Lung (tissue), 12 donors: ENCODE data around the gene ANKRD11. TPM values are rescaled to one million over a fixed set of nuclear protein-coding genes. Genes with fewer than 3 reads are reported as not detected.

Experiments used
- ATAC-seq: fragments of 200-7000 bp; cut with Tn5 transposase; one replicate; pipeline ENCODE4 v1.9.1; 2020; ENCODE audit warnings: moderate number of reproducible peaks; ENCODE audit not compliant: insufficient read depth, low FRiP score
- DNase-seq, 3 donors: peaks; one replicate each; pipeline ENCODE4 v3.0.0-alpha.2; 2013 to 2017
- H3K27ac ChIP-seq, 2 donors: one replicate each; pipeline ENCODE4 v1.5.1; 2013; ENCODE audit warnings: mild to moderate bottlenecking in 2 of 2, moderate library complexity in 2 of 2, control low read depth in 1 of 2, inconsistent platforms in 1 of 2, low read depth in 1 of 2, low read length in 1 of 2
- H3K27me3 ChIP-seq, 3 donors: one replicate each; pipeline ENCODE4 v1.5.1; 2013; ENCODE audit warnings: low read length in 2 of 3; ENCODE audit not compliant: control insufficient read depth in 3 of 3, insufficient read depth in 3 of 3
- H3K36me3 ChIP-seq, 4 donors: one replicate each; pipeline ENCODE4 v1.5.1; 2013; ENCODE audit warnings: low read length in 4 of 4, mild to moderate bottlenecking in 1 of 4, moderate library complexity in 1 of 4; ENCODE audit not compliant: control insufficient read depth in 4 of 4, insufficient read depth in 4 of 4
- H3K4me1 ChIP-seq, 5 donors: one replicate each; pipeline ENCODE4 v1.5.1; 2013; ENCODE audit warnings: low read length in 5 of 5, mild to moderate bottlenecking in 2 of 5, moderate library complexity in 1 of 5; ENCODE audit not compliant: control insufficient read depth in 5 of 5, insufficient read depth in 5 of 5
- H3K4me3 ChIP-seq: one replicate; pipeline ENCODE4 v1.5.1; 2013; ENCODE audit warnings: mild to moderate bottlenecking, control low read depth, moderate library complexity
- H3K9ac ChIP-seq, 2 donors: one replicate each; pipeline ENCODE4 v1.5.1; 2013; ENCODE audit warnings: low read length in 2 of 2, control low read depth in 1 of 2; ENCODE audit not compliant: insufficient read depth in 1 of 2
- H3K9me3 ChIP-seq, 4 donors: one replicate each; pipeline ENCODE4 v1.5.1; 2013; ENCODE audit warnings: low read length in 3 of 4, mild to moderate bottlenecking in 1 of 4, moderate library complexity in 1 of 4; ENCODE audit not compliant: control insufficient read depth in 4 of 4, insufficient read depth in 3 of 4
- WGBS, 2 donors: extraction: QIAGEN DNeasy Blood & Tissue Kit; methylation state at CpG; one replicate each; pipeline ENCODE4 v1.1.7; 2013; 5-methylcytosine and 5-hydroxymethylcytosine counted together
- polyA plus RNA-seq, 2 donors: library from polyadenylated mRNA; stranded (reverse); fragments of 200-250 nt; gene quantifications; one replicate each; pipeline ENCODE4 v1.2.1, GENCODE V29; 2013
- total RNA-seq, 2 donors: library from RNA; depleted of rRNA in 1 of 2; stranded (reverse); fragments of >200 nt in 1 of 2; gene quantifications; one replicate each; pipeline ENCODE4 v1.2.1, GENCODE V29; 2014 to 2021
- TF ChIP-seq, protein P1 (sequence below): IDR thresholded peaks from 2 replicates; pipeline ENCODE4 v1.5.1; 2012; ENCODE audit warnings: mild to moderate bottlenecking; ENCODE audit errors: control extremely low read depth, extremely low read depth
- donor health status: control.
- donor health status: control.
- donor health status: Bipolar disorder and iron deficiency.
- donor health status: healthy.
- donor health status: DM: yes; HTN: yes; CAD: no.

The ANKRD11 gene
- total and polyA plus RNA-seq, 4 donors = 58.5 to 162 (median 89.5) TPM

GRCh38 chr16:89312194-89312593, 178.2 kb downstream of the ANKRD11 start:
- no peak for DNase-seq
- H3K9ac ChIP-seq = no peak overlapping the region
- TF ChIP-seq, protein P1, sequence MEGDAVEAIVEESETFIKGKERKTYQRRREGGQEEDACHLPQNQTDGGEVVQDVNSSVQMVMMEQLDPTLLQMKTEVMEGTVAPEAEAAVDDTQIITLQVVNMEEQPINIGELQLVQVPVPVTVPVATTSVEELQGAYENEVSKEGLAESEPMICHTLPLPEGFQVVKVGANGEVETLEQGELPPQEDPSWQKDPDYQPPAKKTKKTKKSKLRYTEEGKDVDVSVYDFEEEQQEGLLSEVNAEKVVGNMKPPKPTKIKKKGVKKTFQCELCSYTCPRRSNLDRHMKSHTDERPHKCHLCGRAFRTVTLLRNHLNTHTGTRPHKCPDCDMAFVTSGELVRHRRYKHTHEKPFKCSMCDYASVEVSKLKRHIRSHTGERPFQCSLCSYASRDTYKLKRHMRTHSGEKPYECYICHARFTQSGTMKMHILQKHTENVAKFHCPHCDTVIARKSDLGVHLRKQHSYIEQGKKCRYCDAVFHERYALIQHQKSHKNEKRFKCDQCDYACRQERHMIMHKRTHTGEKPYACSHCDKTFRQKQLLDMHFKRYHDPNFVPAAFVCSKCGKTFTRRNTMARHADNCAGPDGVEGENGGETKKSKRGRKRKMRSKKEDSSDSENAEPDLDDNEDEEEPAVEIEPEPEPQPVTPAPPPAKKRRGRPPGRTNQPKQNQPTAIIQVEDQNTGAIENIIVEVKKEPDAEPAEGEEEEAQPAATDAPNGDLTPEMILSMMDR = no peak
- no peak overlapping the region for H3K27ac ChIP-seq
- no peaks in the 10 kb centered on the region for H3K9me3 ChIP-seq
- H3K36me3 ChIP-seq = peaks cover 0 to 10% (median 4%) of the 10 kb centered on the region in 4 donors
- H3K4me1 ChIP-seq = peaks cover 0 to 25% (median 0%) of the 10 kb centered on the region in 5 donors
- ATAC-seq = no peak
- H3K27me3 ChIP-seq = no peaks in the 10 kb centered on the region
- no peak overlapping the region for H3K4me3 ChIP-seq
- 86 to 89% methylated on average over 11 of the region's 11 CpGs for WGBS, 2 donors

GRCh38 chr16:89311636-89312035, 178.7 kb downstream of the ANKRD11 start:
- Histone ChIP-seq H3K36me3 (peaks cover 0 to 10% (median 4%) of the 10 kb centered on the region in 4 donors), H3K9me3 (no peaks in the 10 kb centered on the region), H3K9ac (no peak overlapping the region), H3K27me3 (no peaks in the 10 kb centered on the region), H3K4me3 (no peak overlapping the region), H3K27ac (no peak overlapping the region), H3K4me1 (peaks cover 0 to 20% (median 0%) of the 10 kb centered on the region in 5 donors)
- ATAC-seq (no peak), DNase-seq (no peak)
- TF ChIP-seq, protein P1 = no peak
- 92 to 94% methylated on average over 6 of the region's 6 CpGs for WGBS, 2 donors

DNA sequence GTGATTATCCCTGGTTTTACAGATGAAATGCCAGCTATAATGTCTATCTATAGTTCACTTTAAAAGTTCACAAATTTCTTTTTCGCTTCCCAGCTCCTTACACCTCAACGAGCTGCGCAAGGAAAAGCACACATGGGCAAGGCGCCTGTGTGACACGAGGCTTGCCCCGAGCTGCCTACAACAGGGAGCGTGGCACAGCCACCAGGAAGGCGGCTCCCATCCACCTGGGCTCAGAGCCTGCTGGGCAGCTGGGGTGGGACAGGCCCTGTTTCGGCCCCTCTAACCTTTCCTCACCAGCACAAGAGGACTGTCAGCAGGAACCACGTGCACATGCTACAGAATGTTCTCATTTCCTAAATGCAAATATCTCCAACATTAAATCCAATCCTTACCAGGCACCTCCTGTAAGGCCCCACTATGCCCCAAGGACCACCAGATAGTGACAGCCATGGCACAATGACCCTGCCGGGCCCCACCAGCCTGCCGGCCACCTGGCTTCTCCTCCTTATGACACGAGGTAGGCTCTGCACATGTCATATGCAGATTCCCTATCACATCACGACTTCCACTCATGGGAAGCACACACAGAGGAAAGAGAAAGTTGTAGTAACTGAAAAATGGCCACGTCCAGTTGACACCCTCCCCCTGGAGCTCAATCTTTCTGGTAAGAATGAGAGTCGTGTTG, 180.8 kb downstream of the ANKRD11 start:
- 83% methylated on average over 16 of the region's 16 CpGs for WGBS, 2 donors
- Histone ChIP-seq H3K9me3 (no peaks in the 10 kb centered on the region), H3K4me3 (no peak overlapping the region), H3K36me3 (peaks cover 0 to 15% (median 8%) of the 10 kb centered on the region in 4 donors), H3K27me3 (no peaks in the 10 kb centered on the region), H3K9ac (no peak overlapping the region), H3K27ac (no peak overlapping the region), H3K4me1 (peaks cover 0 to 7% (median 0%) of the 10 kb centered on the region in 5 donors)
- TF ChIP-seq, protein P1 = no peak
- DNase-seq (no peak), ATAC-seq (no peak)
